IMR-90 (cell line): ENCODE data around the gene ODF2. TPM values are rescaled to one million over a fixed set of nuclear protein-coding genes. Genes with fewer than 3 reads are reported as not detected.
A peak's percentile ranks its signal among the peaks of the same experiment; 100 is the strongest.

Experiments
- ATAC-seq: fragments of 200-7000 bp; cut with Tn5 transposase; 2 replicates; pipeline ENCODE4 v1.9.1; 2020; ENCODE audit warnings: low read depth, mild to moderate bottlenecking, moderate library complexity
- BruUV-seq: library from RNA; stranded (reverse); fragments of 400-500 nt; replicated peaks from 2 replicates; lab custom pipeline; 2021; lab: Mats Ljungman, UMichigan
- CTCF ChIA-PET: fragments of 300-600 bp; formaldehyde crosslinking; extraction: SDS; loops from one replicate; lab custom pipeline; 2021; ENCODE audit warnings: antibody characterized with exemption; lab: Yijun Ruan, JAX
- POLR2A ChIA-PET: fragments of 300-600 bp; sonication (Branson Sonifier 250); formaldehyde crosslinking; loops from one replicate; lab custom pipeline; 2022; ENCODE audit warnings: antibody characterized with exemption; ENCODE audit not compliant: unreplicated experiment; lab: Charles Lee
- DNase-seq: peaks from one replicate; pipeline ENCODE4 v3.0.0; 2013
- H2AFZ ChIP-seq: replicated peaks from 2 replicates; pipeline ENCODE3; 2013; ENCODE audit warnings: low read length, mild to moderate bottlenecking; ENCODE audit not compliant: poor library complexity
- H2AK5ac ChIP-seq: 2 replicates; pipeline ENCODE4 v1.6.1; 2013; ENCODE audit warnings: low read depth, low read length, inconsistent platforms
- H2AK9ac ChIP-seq: replicated peaks from 2 replicates; pipeline ENCODE3; 2013; ENCODE audit warnings: mild to moderate bottlenecking, low read depth, low read length, moderate library complexity; ENCODE audit not compliant: poor library complexity
- H2BK120ac ChIP-seq: 2 replicates; pipeline ENCODE4 v1.6.1; 2013; ENCODE audit warnings: low read depth, low read length, inconsistent platforms
- H2BK15ac ChIP-seq: 3 replicates; pipeline ENCODE4 v1.6.1; 2013; ENCODE audit warnings: low read depth, low read length, inconsistent platforms
- H2BK20ac ChIP-seq: 2 replicates; pipeline ENCODE4 v1.6.1; 2013; ENCODE audit warnings: low read depth, mild to moderate bottlenecking, inconsistent platforms, low read length, moderate library complexity
- H2BK5ac ChIP-seq: 2 replicates; pipeline ENCODE4 v1.6.1; 2013; ENCODE audit warnings: mild to moderate bottlenecking, low read depth, low read length, inconsistent platforms; ENCODE audit not compliant: poor library complexity, severe bottlenecking
- H3K14ac ChIP-seq: replicated peaks from 2 replicates; pipeline ENCODE4 v1.6.1; 2013; ENCODE audit warnings: low read depth, low read length, inconsistent platforms
- H3K18ac ChIP-seq: 2 replicates; pipeline ENCODE4 v1.6.1; 2013; ENCODE audit warnings: low read depth, low read length, control low read depth
- H3K23ac ChIP-seq: 2 replicates; pipeline ENCODE4 v1.6.1; 2013; ENCODE audit warnings: low read depth, low read length, inconsistent platforms
- H3K27ac ChIP-seq: 2 replicates; pipeline ENCODE4 v1.5.1; 2013; ENCODE audit warnings: mild to moderate bottlenecking, control low read depth, low read length; ENCODE audit not compliant: insufficient read depth
- H3K27me3 ChIP-seq: 2 replicates; pipeline ENCODE4 v1.6.1; 2013; ENCODE audit warnings: low read length; ENCODE audit not compliant: control insufficient read depth, insufficient read depth
- H3K36me3 ChIP-seq: 2 replicates; pipeline ENCODE4 v1.6.1; 2013; ENCODE audit warnings: low read length, mixed read lengths; ENCODE audit not compliant: control insufficient read depth, insufficient read depth
- H3K4ac ChIP-seq: 2 replicates; pipeline ENCODE4 v1.6.1; 2013; ENCODE audit warnings: low read depth, low read length, inconsistent platforms
- H3K4me1 ChIP-seq: 2 replicates; pipeline ENCODE4 v1.6.1; 2013; ENCODE audit warnings: low read length, mixed read lengths; ENCODE audit not compliant: control insufficient read depth, insufficient read depth
- H3K4me2 ChIP-seq: 2 replicates; pipeline ENCODE4 v1.6.1; 2013; ENCODE audit warnings: low read depth, mild to moderate bottlenecking, control low read depth, low read length, moderate library complexity
- H3K4me3 ChIP-seq: 2 replicates; pipeline ENCODE4 v1.5.1; 2013; ENCODE audit warnings: low read depth, mild to moderate bottlenecking, control low read depth, low read length, moderate library complexity; ENCODE audit not compliant: insufficient read depth
- H3K56ac ChIP-seq: 2 replicates; pipeline ENCODE4 v1.6.1; 2013; ENCODE audit warnings: low read length, inconsistent platforms; ENCODE audit not compliant: insufficient read depth; ENCODE audit errors: extremely low read depth
- H3K79me1 ChIP-seq, 2 experiments: 2 replicates each; pipeline ENCODE4 v1.6.1; 2013; ENCODE audit warnings: low read length in 2 of 2, inconsistent platforms in 1 of 2, low read depth in 1 of 2
- H3K9ac ChIP-seq: 2 replicates; pipeline ENCODE4 v1.6.1; 2013; ENCODE audit warnings: low read depth, low read length, control low read depth
- H3K9me1 ChIP-seq: 2 replicates; pipeline ENCODE4 v1.6.1; 2013; ENCODE audit warnings: low read length, inconsistent platforms; ENCODE audit not compliant: insufficient read depth
- H3K9me3 ChIP-seq: 2 replicates; pipeline ENCODE4 v1.6.1; 2013; ENCODE audit warnings: low read length; ENCODE audit not compliant: control insufficient read depth, insufficient read depth
- H4K20me1 ChIP-seq: 2 replicates; pipeline ENCODE4 v1.6.1; 2013; ENCODE audit warnings: low read length, inconsistent platforms; ENCODE audit not compliant: insufficient read depth
- H4K5ac ChIP-seq: 2 replicates; pipeline ENCODE4 v1.6.1; 2013; ENCODE audit warnings: mild to moderate bottlenecking, low read depth, low read length, control low read depth
- H4K8ac ChIP-seq, 2 experiments: 2 replicates each; pipeline ENCODE4 v1.6.1; 2013; ENCODE audit warnings: low read depth in 2 of 2, low read length in 2 of 2, control low read depth in 1 of 2, inconsistent platforms in 1 of 2
- H4K91ac ChIP-seq: 2 replicates; pipeline ENCODE4 v1.6.1; 2013; ENCODE audit warnings: low read depth, low read length, inconsistent platforms; ENCODE audit not compliant: insufficient read depth
- BHLHE40 ChIP-seq: fragments of 150-350 bp; IDR thresholded peaks from 2 replicates; pipeline ENCODE4 v1.6.1; 2016; ENCODE audit warnings: mild to moderate bottlenecking, low read depth, low read length
- CHD1 ChIP-seq: IDR thresholded peaks from 2 replicates; pipeline ENCODE4 v1.6.1; 2012; ENCODE audit warnings: low read depth, low read length, improper control_type of control experiment
- FOS ChIP-seq: fragments of 150-350 bp; IDR thresholded peaks from 2 replicates; pipeline ENCODE4 v1.6.1; 2016; ENCODE audit warnings: low read depth, low read length
- MAFK ChIP-seq: IDR thresholded peaks from 2 replicates; pipeline ENCODE4 v1.6.1; 2012; ENCODE audit warnings: low read depth, low read length, improper control_type of control experiment
- RCOR1 ChIP-seq: IDR thresholded peaks from 2 replicates; pipeline ENCODE4 v1.6.1; 2012; ENCODE audit warnings: mild to moderate bottlenecking, low read length, improper control_type of control experiment; ENCODE audit not compliant: insufficient replicate concordance
- USF2 ChIP-seq: fragments of 150-350 bp; IDR thresholded peaks from 2 replicates; pipeline ENCODE4 v1.6.1; 2017; ENCODE audit warnings: mild to moderate bottlenecking, antibody characterized with exemption, low read length, low read depth
- whole genome bisulfite sequencing, 2 experiments: methylation state at CpG; one replicate each; pipeline versions ENCODE4 v1.1.5 to v1.1.7; 2013; ENCODE audit warnings: missing lambda C conversion rate in 2 of 2; ENCODE audit not compliant: insufficient read length in 1 of 2; ENCODE audit errors: extremely low coverage in 2 of 2; 5-methylcytosine and 5-hydroxymethylcytosine counted together
- dilution Hi-C: fragments of 300-500 bp; cut with HindIII; formaldehyde crosslinking; loops from one replicate; pipeline ENCODE4 v1.14.3; 2018; ENCODE audit warnings: low sequenced_read_pairs; ENCODE audit not compliant: unreplicated experiment
- in situ Hi-C: fragments of 300-500 bp; cut with MboI; formaldehyde crosslinking; loops from 3 replicates; pipeline ENCODE4 v1.14.3; 2019; ENCODE audit warnings: low sequenced_read_pairs, inconsistent platforms, mixed read lengths
- intact Hi-C: fragments of 100-400 bp; cut with micrococcal nuclease; formaldehyde crosslinking; loops from 2 replicates; pipeline ENCODE4 v1.10.0; 2022
- microRNA-seq, 2 experiments: library from miRNA; stranded (forward) in 1 of 2; unstranded in 1 of 2; fragments of 10-50 nt in 1 of 2; fragments of <30 nt in 1 of 2; gene quantifications in 1 of 2; microRNA quantifications in 1 of 2; one replicate each; pipeline versions ENCODE3 to v1.1.0; 2013 to 2020; ENCODE audit not compliant: insufficient read depth in 1 of 2, insufficient read length in 1 of 2, unreplicated experiment in 1 of 2
- polyA plus RNA-seq, 3 experiments: library from polyadenylated mRNA; depleted of rRNA; stranded (reverse); fragments of >200 nt; gene quantifications; 2 replicates each; pipeline ENCODE4 v1.2.3, GENCODE V29; 2012; ENCODE audit warnings: low replicate concordance in 1 of 3
- small RNA-seq, 5 experiments: library from RNA; depleted of rRNA; stranded (forward); fragments of <200 nt; gene quantifications; one replicate each; pipeline ENCODE3, GENCODE V24; 2012
- total RNA-seq: library from RNA; depleted of rRNA; stranded (reverse); fragments of >200 nt; gene quantifications from 2 replicates; pipeline ENCODE4 v1.2.3, GENCODE V29; 2012; rRNA removed

The ODF2 gene
- total and polyA plus RNA-seq, 2 of the 4 experiments (the other 2 are of a cell fraction), result 40.2 to 46.4 TPM

DNA sequence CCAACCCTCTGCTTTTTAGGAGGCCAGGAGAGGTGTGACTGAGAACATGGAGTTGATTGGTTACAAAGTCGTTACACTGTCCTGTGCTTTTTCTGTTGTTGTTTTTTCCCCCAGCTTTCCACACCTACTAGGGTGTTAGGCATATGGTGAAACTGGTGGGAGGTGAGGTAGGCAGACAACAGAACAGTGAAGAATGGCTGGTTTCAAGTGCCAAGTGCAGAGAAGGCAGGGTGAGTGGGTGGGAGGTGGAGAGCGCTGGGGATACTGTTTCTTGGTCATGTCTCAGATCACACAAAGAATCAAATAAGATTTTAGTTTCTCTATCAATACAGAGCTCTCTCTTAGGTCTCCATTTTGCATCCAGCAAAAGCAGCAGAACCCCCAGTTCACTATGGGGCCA lies 94.4 kb downstream of the ODF2 start:
- intact Hi-C loops, result no loop called here
- Histone ChIP-seq H3K9me1 (peaks cover 4% of the 10 kb centered on the region; the same call in 1 of the 2 replicates), H3K18ac (peak overlapping the region; percentile 51; the same call in 1 of the 2 replicates), H3K27me3 (no peaks in the 10 kb centered on the region), H4K20me1 (peaks cover 25% of the 10 kb centered on the region), H4K8ac (peak overlapping the region in 1 of 2 experiments; percentile 93; a peak in 2 of 4 replicates), H2BK120ac (peak overlapping the region; percentile 65), H2BK15ac (0 out of 3 replicates have a peak overlapping the region, but pooled peaks have one; percentile 10), H2BK5ac (peak overlapping the region; percentile 61), H3K9ac (no peak overlapping the region; the same call in 1 of the 2 replicates), H2AK9ac (peak overlapping the region; percentile 17), H3K56ac (peak overlapping the region; percentile 12; the same call in 1 of the 2 replicates), H4K91ac (peak overlapping the region; percentile 37; the same call in 1 of the 2 replicates), H3K23ac (peak overlapping the region; percentile 64), H3K4ac (peak overlapping the region; percentile 68), H3K4me1 (peaks cover 13% of the 10 kb centered on the region), H2BK20ac (no peak overlapping the region; the same call in 1 of the 2 replicates), H3K79me1 (peaks cover 0 to 40% of the 10 kb centered on the region in 2 experiments; a peak in 2 of 4 replicates), H2AFZ (peak overlapping the region; percentile 85), H3K9me3 (no peaks in the 10 kb centered on the region), H3K27ac (no peak overlapping the region), H2AK5ac (peak overlapping the region; percentile 87), H3K4me2 (no peak overlapping the region), H3K36me3 (no peaks in the 10 kb centered on the region), H4K5ac (peak overlapping the region; percentile 37), H3K14ac (peak overlapping the region; percentile 76), H3K4me3 (no peak overlapping the region)
- dilution Hi-C loops, result no loop called here
- WGBS, 2 experiments, result no CpG with 5 or more reads among the region's 2 CpGs
- CTCF ChIA-PET, result interaction anchor here (1.2 kb wide), 1 partner anchor 10 kb away, joined by 4 read pairs; no protein-coding TSS in a partner anchor
- in situ Hi-C loops, result loop anchor here (10.0 kb wide), 1 partner anchor 255 kb away; no protein-coding TSS in a partner anchor
- ATAC-seq (no peak), DNase-seq (no peak)
- TF ChIP-seq MAFK, result no peak
- TF ChIP-seq CHD1, result no peak
- TF ChIP-seq RCOR1, result no peak
- no peak for TF ChIP-seq BHLHE40
- TF ChIP-seq FOS, result no peak
- no peak for TF ChIP-seq USF2
- no TSS peak for BruUV-seq
- POLR2A ChIA-PET, result no interaction called here

Small RNAs within 50 kb of the gene (microRNA-seq; reads per million reads assigned to microRNA genes)
- gene RNU7-171P (ENCODE audit: insufficient read depth, insufficient read length), result not detected

Small RNAs within 50 kb of the gene (small RNA-seq; reads per million reads assigned to genes)
- gene RNU7-171P, result 0 to 4.2 (median 0) reads per million in 5 experiments

Other genes with a start within 250 kb of the ODF2 start
- gene GOLGA2, start 180.0 kb upstream of the ODF2 start, total RNA-seq, result 118 TPM in 2 replicates
- 124 and 146 TPM in 2 replicates for gene GOLGA2, start 180.0 kb upstream of the ODF2 start, polyA plus RNA-seq (2012; rRNA removed)
- 37.5 and 38.9 TPM in 2 replicates for gene SWI5, start 179.7 kb upstream of the ODF2 start, total RNA-seq
- 93.5 and 99.7 TPM in 2 replicates for gene SWI5, start 179.7 kb upstream of the ODF2 start, polyA plus RNA-seq (2012; rRNA removed)
- gene TRUB2, start 133.6 kb upstream of the ODF2 start, total RNA-seq, result 16.7 and 21.3 TPM in 2 replicates
- 17.4 and 18.0 TPM in 2 replicates for gene TRUB2, start 133.6 kb upstream of the ODF2 start, polyA plus RNA-seq (2012; rRNA removed)
- gene COQ4, start 133.2 kb upstream of the ODF2 start, total RNA-seq, result 20.0 and 20.1 TPM in 2 replicates
- 40.7 and 41.4 TPM in 2 replicates for gene COQ4, start 133.2 kb upstream of the ODF2 start, polyA plus RNA-seq (2012; rRNA removed)
- 9.2 and 9.7 TPM in 2 replicates for gene SLC27A4, start 115.5 kb upstream of the ODF2 start, total RNA-seq
- 13.7 and 14.8 TPM in 2 replicates for gene SLC27A4, start 115.5 kb upstream of the ODF2 start, polyA plus RNA-seq (2012; rRNA removed)
- gene URM1, start 84.6 kb upstream of the ODF2 start, total RNA-seq, result 20.6 and 33.2 TPM in 2 replicates
- gene URM1, start 84.6 kb upstream of the ODF2 start, polyA plus RNA-seq (2012; rRNA removed), result 66.9 and 75.6 TPM in 2 replicates
- gene CERCAM, start 35.1 kb upstream of the ODF2 start, total RNA-seq, result 15.1 and 16.1 TPM in 2 replicates
- gene CERCAM, start 35.1 kb upstream of the ODF2 start, polyA plus RNA-seq (2012; rRNA removed), result 118 and 146 TPM in 2 replicates
- gene GLE1, start 48.7 kb downstream of the ODF2 start, total RNA-seq, result 35.3 and 39.4 TPM in 2 replicates
- gene GLE1, start 48.7 kb downstream of the ODF2 start, polyA plus RNA-seq (2012; rRNA removed), result 13.2 and 14.3 TPM in 2 replicates
- gene SPTAN1, start 96.6 kb downstream of the ODF2 start, total RNA-seq, result 327 and 345 TPM in 2 replicates
- gene SPTAN1, start 96.6 kb downstream of the ODF2 start, polyA plus RNA-seq (2012; rRNA removed), result 275 and 316 TPM in 2 replicates
- gene DYNC2I2, start 200.8 kb downstream of the ODF2 start, total RNA-seq, result 36.1 and 37.1 TPM in 2 replicates
- gene DYNC2I2, start 200.8 kb downstream of the ODF2 start, polyA plus RNA-seq (2012; rRNA removed), result 33.7 and 42.9 TPM in 2 replicates
- gene SET, start 233.2 kb downstream of the ODF2 start, total RNA-seq, result 182 and 587 TPM in 2 replicates
- gene SET, start 233.2 kb downstream of the ODF2 start, polyA plus RNA-seq (2012; rRNA removed), result 80.2 and 104 TPM in 2 replicates
- 1.6 and 1.7 TPM in 2 replicates for gene PKN3, start 246.5 kb downstream of the ODF2 start, total RNA-seq
- gene PKN3, start 246.5 kb downstream of the ODF2 start, polyA plus RNA-seq (2012; rRNA removed), result 3.8 and 5.7 TPM in 2 replicates